Peyer's patch (tissue), 4 donors: ENCODE measurements around the gene SLC22A23.

Experiments used
- POLR2A ChIP-seq, 2 donors: fragments of 450-650 bp; IDR thresholded peaks; one replicate each; pipeline ENCODE4 v1.5.1; 2017; ENCODE audit warnings: antibody characterized with exemption in 2 of 2, mild to moderate bottlenecking in 2 of 2, moderate library complexity in 2 of 2
- TF ChIP-seq, protein P1 (sequence below), 6 experiments: fragments of 450-650 bp in 4 of 6; fragments of 200-600 bp in 2 of 6; sonication (generic) in 1 of 6; IDR thresholded peaks; one replicate each; pipeline ENCODE4 v1.5.1; 2017 to 2019; ENCODE audit warnings: antibody characterized with exemption in 6 of 6, mild to moderate bottlenecking in 3 of 6, moderate library complexity in 1 of 6

DNA sequence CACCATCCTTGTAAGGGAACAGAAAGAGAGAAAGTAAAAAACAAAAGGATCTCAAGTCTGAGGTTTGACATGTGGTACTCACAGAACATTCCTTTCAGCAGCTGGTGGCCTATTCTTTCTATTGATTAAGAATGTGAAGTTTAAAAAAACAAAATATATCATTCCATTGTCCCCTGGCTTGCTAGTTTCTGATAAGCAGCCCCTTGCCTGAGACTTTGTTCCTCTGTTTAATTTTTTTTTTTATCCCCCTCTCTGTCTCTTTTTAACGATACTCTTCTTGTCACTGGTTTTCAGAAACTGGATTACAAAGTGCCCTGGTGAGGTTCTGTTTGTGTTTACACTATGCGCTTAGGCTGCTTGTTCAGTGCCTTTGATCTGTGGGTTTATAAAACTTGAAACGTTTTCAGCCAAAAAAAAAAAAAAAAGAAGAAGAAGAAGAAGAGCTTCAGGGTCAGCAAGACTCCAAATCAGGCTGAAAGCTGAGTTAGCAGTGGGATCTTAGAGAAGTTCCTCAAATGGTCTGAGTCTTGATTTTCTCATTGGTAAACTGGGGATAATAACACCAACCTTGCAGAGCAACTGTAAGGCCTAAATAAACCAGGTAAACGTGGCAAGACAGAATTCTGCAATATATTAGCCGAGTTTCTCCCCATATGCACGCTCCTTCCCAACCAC is 45.1 kb upstream of the SLC22A23 start:
- TF ChIP-seq, protein P1, sequence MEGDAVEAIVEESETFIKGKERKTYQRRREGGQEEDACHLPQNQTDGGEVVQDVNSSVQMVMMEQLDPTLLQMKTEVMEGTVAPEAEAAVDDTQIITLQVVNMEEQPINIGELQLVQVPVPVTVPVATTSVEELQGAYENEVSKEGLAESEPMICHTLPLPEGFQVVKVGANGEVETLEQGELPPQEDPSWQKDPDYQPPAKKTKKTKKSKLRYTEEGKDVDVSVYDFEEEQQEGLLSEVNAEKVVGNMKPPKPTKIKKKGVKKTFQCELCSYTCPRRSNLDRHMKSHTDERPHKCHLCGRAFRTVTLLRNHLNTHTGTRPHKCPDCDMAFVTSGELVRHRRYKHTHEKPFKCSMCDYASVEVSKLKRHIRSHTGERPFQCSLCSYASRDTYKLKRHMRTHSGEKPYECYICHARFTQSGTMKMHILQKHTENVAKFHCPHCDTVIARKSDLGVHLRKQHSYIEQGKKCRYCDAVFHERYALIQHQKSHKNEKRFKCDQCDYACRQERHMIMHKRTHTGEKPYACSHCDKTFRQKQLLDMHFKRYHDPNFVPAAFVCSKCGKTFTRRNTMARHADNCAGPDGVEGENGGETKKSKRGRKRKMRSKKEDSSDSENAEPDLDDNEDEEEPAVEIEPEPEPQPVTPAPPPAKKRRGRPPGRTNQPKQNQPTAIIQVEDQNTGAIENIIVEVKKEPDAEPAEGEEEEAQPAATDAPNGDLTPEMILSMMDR (IDR thresholded peaks at IDR 0.05) = no peak
- no peak for TF ChIP-seq POLR2A (IDR thresholded peaks at IDR 0.05)
